ENCODE data around the gene MESP2.
"Not testable (repeated sequence)": the region's sequence is repeated elsewhere in the genome, so short reads cannot be mapped to it uniquely, and the experiment has no call there.

Gene MESP2

DNA sequence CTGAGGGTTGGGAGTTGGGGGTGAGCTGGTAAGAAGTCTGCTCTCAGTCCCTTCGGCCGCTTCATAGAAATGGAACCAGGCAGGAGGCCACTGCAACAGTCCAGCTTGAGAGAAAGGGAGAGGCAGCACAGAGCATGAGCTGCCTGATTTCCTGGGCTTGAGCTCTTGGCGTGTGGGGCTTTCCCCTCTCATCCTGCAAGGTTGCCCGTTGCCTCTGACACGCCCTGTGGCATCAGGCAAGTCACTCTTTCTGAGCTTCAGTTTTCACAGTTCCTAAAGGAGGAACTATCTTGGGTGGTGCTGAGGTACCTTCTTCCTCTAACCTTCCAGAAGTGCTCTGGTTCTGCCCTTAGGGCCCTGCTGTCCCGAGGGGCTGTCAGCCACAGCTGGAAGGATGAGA is 4.9 kb downstream of the MESP2 start:
- no peak for DNase-seq (ENCODE audit: low spot score)

DNA sequence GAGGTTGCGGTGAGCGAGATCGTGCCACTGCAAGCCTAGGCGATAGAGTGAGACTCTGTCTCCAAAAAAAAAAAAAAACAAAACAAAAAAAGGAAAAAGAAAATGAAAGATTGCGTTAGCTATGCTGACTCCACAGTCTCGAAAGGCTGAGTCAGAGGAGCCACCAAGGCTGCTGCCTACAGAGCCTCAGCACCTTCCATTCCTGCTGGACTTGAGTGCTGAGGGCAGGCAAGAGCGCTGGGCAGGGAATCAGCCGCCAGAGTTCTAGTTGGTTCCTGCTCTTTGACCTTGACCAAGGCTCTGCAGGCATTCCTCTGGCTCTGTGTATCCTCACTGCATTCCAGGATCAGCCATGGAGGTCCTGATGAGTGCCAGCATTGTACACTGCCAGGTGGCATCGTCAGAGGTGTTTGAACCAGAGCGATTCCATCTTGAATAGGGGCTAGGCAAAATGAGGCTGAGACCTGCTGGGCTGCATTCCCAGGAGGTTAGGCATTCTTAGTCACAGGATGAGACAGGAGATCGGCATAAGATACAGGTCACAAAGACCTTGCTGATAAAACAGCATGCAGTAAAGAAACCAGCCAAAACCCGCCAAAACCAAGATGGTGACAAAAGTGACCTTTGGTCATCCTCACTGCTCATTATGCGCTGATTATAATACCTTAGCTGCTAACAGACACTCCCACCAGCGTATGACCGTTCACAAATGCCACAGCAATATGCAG is 5.9 kb downstream of the MESP2 start:
- DNase-seq (ENCODE audit: low spot score) = no peak

DNA sequence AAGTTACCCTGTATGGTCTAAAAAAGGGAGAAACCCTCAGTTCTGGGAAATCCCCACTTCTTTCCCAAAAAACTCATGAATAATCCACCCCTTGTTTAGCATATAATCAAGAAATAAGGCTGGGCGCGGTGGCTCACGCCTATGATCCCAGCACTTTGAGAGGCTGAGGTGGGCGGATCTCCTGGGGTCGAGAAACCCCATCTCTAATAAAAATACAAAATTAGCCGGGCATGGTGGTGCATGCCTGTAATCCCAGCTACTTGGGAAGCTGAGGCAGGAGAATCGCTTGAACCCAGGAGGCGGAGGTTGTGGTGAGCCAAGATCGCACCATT is 6.5 kb downstream of the MESP2 start:
- not testable (repeated sequence) for DNase-seq (ENCODE audit: low spot score)

DNA sequence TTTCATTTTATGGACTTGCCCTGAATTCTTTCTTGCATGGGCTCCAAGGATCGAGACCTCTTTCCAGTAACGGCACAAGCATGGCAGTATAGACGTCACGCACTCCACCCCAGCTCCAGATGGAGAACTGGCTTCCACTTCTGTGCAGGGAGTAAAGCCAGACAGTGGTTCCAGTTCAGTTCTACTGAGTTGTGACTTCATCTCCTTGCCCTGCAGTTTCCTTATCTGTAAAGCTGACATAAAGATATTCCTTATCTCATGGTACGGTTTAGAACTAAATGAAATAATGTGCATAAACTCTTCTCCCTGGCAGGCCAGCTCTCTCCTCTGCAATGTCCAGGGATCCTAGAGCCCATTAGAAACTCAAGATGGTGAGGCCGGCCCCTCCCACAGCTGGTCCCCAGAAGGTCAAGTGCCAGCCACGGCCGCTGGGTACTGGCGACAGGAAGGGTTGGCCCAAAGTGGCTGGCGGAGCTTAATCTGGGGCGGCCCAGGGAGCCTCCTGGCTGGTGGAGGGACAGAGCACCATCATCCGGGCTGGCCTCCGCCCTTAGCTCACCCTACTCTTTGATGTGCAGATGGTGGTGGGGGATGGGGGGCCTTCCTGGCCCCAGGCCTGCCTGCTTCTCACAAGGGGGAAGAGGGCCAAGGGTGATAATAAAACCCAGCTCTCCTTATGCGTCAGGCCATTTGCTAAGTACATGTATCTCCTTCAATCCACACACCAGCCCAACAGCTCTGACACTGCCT is 7.2 kb downstream of the MESP2 start:
- DNase-seq (ENCODE audit: low spot score) = no peak

DNA sequence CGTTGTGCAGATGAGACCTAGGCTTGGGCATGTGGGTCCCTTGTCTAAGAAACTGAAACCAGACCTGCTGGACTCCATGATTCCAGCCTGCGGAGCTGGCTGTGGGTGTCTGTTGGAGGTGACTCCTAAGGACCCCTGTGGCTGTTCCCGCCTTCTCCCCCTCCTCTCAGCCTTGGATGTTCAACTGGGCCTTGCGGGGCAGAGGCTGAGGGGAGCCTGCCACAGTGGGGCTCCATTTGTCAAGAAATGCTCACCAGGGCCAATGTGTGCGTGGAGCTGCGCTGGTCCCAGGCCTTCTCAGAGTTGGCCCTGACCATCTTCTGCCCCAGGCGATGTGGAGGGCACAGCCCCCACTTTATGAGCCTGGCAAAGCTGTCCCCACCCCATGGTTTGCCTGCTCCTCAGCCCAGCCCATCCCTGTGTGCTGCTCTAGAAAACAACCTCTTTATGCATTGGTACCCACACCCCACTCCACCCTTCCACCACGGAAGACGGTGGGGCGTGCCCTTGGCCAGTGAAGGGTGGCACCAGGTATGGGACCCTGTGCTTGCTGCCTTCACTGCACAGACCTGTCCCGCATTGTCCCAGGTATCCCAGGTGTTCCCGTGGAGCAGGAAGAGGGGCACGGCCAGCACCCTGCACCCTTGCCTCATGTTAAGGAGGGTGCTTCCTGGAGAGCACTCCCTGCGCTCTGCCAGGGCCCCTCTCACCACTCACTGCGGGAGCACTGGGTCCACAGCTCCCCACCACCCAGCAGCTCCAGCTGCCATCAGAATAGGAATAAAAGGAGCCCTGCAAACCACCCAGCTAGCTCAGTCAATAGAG is 7.9 kb downstream of the MESP2 start:
- DNase-seq (ENCODE audit: low spot score) = no peak

DNA sequence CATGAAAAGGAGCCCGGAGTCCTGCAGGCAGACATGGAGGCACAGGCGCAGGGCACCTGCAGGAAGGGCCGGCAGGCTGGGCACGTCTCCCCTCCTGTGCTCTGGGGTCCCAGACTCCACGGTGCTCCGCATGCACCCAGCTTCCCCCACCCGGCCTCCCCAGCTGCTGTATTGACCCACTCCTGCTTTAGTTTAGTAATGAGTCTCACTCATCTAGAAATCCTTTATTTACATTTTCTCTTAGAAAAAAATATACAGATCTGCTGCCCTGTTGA is 8.5 kb downstream of the MESP2 start:
- no peak for DNase-seq (ENCODE audit: low spot score)

DNA sequence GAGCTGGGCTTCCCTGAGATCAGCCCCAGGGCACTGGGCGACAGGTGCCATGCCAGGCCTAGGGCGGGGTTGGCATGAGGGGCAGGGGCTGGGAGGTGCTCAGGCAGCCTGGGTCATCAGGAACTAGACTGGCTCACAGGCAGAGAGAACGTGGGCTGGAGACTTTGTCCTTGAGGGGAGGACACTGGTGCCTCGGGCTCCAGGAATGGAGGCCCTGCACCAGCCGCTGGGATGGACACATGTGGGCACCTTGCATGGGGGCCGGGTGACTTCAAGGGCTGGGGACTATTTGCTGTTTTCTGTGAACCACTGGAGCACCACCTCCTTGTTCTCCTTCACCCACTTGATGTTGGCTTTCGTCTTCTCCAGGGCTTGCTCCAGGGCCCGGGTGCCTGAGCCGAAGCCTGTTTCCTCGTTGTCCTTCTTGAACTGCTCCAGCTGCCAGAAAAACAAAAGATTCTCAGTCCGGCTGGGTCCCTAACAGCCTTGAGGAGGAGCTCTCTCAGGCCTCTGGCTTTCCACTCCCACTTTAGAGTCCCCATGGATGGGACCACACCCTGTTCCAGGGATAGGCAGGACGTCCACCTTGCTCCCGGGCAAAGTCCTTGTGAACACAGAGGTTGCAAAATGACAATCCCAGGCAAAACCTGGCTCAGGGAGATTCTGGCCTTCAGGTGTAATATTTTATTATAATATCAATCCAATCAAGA is 9.1 kb downstream of the MESP2 start:
- no peak for DNase-seq (ENCODE audit: low spot score)

DNA sequence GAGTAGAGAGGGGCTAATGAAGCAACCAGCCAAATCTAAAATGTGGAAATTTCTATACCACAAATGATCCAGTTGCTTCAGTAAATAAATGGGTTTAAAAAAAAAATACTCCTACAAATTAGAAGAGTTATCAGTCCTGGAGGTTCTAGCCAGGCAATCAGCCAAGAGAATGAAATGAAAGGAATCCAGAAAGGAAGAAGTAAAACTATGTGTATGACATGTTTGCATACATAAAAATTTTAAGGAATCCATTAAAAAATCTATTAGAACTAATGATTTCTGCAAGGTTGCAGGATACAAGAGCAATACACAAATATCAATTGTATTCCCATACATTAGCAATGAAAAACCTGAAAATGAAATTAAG is 9.6 kb downstream of the MESP2 start:
- DNase-seq (ENCODE audit: low spot score) = no peak

DNA sequence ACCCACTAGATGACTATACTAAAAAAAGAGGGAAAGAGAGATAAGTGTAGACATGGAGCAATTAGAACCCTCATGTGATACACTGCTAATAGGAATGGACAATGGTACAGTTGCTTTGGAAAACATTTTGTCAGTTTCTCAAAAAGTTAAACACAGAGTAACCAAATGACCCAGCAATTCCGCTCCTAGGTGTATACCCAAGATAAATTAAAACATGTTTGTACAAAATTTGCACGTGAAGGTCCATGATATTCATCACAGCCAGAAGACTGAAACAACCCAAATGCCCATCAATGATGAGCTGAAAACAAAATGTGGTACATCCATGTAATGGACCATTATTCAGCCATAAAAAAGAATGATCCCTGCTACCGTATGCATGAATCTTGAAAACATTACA is 11.8 kb downstream of the MESP2 start:
- DNase-seq (ENCODE audit: low spot score) = no peak

DNA sequence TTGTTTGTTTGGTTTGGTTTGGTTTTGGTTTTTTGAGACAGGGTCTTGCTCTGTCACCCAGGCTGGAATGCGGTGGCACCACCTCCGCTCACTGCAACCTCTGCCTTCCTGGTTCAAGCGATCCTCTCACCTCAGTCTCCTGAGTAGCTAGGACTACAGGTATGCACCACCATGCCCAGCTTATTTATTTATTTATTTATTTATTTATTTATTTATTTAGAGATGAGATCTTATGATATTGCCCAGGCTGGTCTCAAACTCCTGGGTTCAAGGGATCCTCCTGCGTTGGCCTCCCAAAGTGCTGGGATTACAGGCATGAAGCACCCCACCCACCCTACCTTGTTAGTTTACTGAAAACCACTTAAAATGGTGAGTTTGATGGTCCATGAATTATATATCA is 12.5 kb downstream of the MESP2 start:
- not testable (repeated sequence) for DNase-seq (ENCODE audit: low spot score)

DNA sequence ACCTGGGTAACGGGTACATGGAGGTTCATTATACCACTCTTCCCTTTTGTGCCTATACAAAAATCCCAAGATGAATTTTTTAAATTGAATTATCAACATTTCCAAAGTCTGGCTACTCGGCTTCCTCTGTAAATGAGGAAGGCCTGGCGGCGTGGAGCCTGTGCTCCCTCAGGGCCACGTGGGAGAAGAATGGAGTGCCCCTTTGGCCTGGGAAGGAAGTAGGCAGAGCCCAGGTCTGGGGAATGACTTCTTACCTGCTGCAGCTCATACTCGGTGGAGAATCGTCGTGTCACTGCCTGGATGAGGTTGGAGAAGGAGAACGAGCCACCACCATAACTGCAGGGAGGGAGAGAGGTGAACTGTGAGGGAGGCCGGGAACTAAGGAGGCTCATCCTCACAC is 14.1 kb downstream of the MESP2 start:
- DNase-seq (ENCODE audit: low spot score) = no peak

DNA sequence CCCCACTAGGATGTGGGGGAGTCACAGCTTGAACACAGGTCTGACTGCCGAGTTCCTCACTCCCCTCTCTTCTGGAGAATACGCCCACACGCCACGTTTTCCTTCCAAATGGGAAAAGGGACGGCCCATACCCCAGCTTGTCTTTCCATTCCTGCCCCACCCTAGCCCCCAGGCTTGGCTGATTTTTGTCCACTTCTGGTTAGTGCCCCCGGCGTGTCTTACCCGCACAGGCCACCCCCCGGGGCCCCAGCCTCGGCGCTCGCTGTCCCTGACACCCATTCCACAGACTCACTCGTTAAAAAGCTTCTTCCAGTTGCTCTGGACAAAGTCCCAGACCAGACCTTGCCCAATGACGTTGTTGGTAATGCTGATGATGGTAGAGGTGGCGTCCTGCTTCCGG is 14.5 kb downstream of the MESP2 start:
- DNase-seq (ENCODE audit: low spot score) = no peak

DNA sequence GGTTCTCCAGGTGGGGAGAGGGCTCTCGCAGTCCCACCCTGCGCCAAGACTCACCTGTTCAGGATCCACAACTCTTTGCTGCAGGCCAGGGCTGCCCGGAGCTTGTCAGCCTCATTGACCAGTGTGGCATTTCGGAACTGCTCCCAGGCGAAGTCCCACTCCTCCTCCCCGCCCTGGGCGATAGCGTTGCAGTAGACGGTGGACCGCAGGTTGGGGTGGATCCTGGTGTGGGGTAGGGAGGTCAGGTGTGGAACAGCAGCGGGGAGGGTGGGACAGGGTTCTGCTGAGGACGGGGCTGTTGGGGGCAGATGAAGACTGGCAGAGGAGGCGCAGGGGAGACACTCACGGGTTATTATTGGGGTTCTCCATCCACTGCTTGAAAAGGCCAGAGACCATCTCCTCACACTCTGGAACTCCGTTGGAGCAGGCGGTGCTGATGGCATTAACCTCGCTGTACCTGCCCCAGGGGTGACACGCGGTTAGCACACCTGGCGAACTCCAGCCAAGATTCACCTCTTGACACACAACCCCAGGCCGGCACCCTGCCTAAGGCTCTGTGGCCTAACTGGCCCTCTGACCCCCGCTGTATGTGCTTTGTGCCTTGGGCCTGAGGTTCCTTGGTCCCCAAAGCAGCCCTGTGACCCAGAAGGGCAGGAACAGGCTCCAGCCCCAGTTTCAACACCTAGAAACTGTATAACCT is 16.1 kb downstream of the MESP2 start:
- no peak for DNase-seq (ENCODE audit: low spot score)

DNA sequence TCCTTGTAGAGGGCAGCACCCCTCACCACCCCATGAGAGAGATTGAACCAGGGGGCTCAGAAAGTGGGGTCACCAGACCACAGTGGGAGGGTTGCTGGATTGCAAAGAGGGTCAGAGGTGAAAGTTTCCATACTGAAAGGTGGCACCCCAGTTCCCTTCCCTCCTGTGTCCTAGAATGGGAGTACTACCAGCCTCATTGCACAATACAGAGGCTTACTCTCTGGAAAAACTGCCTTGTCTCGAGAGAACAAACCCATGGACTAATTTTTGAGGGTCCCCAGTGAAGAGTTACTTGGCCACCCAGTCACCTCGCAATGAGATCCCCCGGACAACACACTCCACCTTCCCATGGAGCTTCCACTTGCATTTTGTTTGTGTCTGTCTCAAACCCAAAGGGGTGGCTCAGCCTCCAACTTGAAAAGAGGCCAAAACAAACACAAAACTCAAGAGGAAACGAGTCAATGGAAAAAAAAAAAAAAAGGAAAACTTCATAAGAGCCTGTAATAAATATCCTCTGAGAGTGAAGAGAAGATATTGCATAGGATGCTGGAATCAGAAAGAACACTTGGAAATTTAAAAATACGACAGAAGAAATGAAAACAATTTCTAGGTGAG is 18.6 kb downstream of the MESP2 start:
- no peak for DNase-seq (ENCODE audit: low spot score)

DNA sequence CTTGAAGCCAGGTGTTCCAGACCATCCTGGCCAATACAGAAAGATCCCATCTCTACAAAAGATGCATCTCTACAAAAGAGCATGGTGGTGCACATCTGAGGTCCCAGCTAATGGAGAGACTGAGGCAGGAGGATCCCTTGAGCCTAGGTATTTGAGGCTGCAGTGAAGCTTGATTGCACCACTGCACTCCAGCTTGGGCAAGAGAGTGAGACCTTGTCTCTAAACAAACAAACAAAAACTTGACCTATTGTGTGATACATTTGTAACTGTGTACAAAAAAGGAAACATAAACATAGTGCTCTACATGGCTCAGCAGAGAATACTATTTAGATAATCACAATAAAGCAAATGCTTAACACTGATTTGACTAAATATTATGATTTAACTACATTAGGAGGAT is 19.9 kb downstream of the MESP2 start:
- no peak for DNase-seq (ENCODE audit: low spot score)

DNA sequence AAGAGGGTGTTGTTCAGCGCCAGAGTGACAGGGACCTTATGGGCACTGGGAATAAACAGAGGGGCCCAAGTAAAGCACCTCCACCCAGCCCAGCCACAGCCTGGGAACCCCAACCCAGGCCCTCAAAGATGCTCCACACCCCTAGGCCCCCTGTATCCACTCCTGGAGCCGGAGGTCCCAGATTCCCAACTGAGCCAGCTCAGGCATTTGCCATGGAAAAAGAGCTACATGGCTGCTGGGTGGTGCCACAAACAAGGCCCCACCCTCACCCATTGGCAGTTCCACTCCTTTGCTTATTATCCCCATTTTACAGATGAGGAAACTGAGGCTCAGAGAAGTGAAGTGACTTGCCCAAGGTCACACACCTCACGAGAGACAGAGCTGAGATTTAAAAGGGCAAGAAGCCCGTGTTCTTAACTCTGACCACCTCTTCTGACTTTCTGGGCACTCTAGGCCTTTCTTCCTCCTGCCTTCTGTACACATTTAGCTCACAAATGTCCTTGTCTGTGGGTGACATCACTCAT is 21.6 kb downstream of the MESP2 start:
- no peak for DNase-seq (ENCODE audit: low spot score)

DNA sequence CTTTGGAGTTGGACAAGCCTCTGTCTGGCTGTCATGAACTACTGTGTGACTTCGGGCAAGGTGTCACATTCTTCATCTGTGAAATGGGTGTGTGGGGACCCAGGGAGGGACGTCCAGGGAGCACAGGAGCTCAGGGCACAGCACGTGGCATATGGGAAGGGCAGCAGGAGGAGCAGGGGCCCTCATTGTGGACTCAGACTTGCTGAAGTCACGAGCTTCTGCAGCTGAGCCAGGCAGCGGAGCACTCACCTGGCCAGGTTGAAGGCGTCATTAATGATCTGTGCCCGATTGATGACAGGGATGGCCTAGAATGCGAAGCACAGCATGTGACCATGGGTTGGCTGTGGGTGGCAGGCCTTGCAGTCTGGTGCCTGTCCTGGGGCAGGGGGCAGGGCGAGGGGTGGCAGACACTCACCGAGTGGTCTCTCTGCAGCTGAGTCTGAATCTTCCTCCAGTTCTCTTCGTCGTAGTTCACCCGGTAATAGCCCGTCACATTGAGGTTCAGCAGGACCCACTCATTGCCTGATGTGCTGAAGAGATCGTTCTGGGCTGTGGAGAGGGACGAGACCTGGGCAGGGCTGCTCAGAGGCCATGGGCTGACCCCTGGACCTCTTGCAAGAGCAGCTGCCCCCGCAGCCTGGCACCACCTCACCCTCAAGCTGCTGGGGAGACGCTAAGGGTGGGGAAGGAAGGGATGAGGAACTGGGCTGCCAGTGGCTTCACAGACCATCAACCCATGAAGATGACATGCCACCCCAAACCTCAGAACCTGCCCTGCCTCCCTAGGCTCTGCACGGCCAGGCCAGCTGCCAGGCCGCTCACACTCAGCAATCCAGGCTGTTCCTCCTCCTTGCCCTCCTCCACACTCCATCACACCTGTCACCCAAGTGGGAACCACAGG is 23.1 kb downstream of the MESP2 start:
- no peak for DNase-seq (ENCODE audit: low spot score)

DNA sequence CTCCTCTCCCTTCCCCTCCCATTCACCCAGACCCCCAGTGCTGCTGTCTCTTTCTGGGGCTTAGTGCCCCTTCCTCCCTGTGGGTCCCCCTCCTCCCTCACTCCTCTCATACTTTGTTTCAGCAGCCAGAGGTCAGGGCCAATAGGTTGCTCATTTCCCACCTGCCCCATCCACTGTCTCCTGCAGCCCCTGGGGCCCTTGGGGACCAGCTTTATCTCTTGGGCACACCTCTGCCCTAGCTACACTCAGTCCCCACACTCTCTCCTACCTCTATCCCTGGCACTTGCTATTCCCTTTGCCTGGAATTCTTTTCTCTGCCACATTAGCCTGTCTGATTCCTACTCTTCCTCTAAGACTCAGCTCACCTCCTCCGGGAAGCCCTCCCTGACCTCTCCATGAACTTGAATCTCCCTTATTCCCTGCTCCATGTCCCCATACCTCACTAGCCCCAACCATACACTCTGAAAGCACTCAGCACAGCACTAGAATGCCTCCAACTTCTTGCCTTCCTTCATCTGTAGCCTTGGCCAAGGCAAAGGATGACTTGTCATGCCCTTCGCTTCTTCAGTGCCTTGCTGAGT is 23.9 kb downstream of the MESP2 start:
- DNase-seq (ENCODE audit: low spot score) = no peak

DNA sequence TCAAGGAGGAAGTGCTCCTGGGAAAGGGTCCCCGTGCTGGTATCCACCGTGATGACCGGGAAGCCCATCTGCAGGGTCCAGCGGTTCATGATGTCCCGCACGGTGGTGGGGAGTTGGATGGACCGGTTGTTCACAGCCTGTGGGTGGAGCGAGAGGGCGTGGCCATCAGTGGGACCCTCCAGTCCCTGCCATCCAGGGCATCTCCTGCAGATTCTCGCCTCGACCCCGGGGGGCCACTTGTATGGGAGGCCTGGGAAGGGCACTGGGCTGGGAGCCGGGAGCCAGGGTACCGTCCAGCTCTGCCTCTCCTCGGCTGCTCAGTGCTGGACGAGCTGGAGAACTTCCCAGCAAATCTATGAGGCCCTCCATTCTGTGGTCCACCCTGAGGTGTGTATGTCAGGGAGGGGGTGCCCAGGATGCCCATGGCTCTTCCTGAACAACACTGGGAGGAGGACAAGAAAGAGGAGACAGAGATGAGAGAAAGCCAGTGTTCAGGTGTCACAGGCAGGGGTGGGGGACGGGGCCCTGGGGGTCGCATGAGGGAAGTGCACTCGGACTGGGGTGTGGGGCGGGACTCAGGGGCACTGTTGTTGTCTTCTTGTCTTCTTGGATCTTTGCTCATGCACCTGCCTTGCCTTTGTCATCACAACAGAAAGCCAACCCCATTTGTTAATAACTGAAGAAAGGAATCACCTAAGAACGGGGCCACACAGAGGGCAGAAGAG is 25.5 kb downstream of the MESP2 start:
- no peak for DNase-seq (ENCODE audit: low spot score)

Measured in germinal center (tissue), 1 donor.